Ecto neural progenitor cell (in vitro differentiated cells): ENCODE data around the gene CYP2B6.
"Not testable (repeated sequence)": the region's sequence is repeated elsewhere in the genome, so short reads cannot be mapped to it uniquely, and the experiment has no call there.

Source experiments
- DNase-seq: peaks from one replicate; pipeline ENCODE4 v3.0.0-alpha.2; 2018; ENCODE audit warnings: low spot score

CYP2B6 gene

GRCh38 chr19:41031916-41032315 is 40.8 kb downstream of the CYP2B6 start:
- DNase-seq: peak; percentile 7

- DNase-seq: peak; percentile 38
These were observed 42.2 kb downstream of the CYP2B6 start for GRCh38 chr19:41033324-41033723.

- no peak for DNase-seq
These were observed 48.7 kb downstream of the CYP2B6 start for GRCh38 chr19:41039806-41040205.

GRCh38 chr19:41045095-41045494 is 54.0 kb downstream of the CYP2B6 start:
- DNase-seq: not testable (repeated sequence)

GRCh38 chr19:41050426-41050825 is 59.3 kb downstream of the CYP2B6 start:
- DNase-seq: no peak

GRCh38 chr19:41052162-41052561 is 61.1 kb downstream of the CYP2B6 start:
- not testable (repeated sequence) for DNase-seq

GRCh38 chr19:41053331-41053730 is 62.2 kb downstream of the CYP2B6 start:
- not testable (repeated sequence) for DNase-seq

- no peak for DNase-seq
These were observed 74.0 kb downstream of the CYP2B6 start for GRCh38 chr19:41064974-41065569.
